GM19324 (cell line): Measurements from ENCODE around the gene MCOLN2.
"Not testable (repeated sequence)": the region's sequence is repeated elsewhere in the genome, so short reads cannot be mapped to it uniquely, and the experiment has no call there.

Source experiments
- ATAC-seq: cut with Tn5 transposase; IDR thresholded peaks from one replicate; pipeline ENCODE4 v1.9.1; 2021; ENCODE audit warnings: mild to moderate bottlenecking, moderate library complexity; ENCODE audit not compliant: unreplicated experiment, low FRiP score

Gene MCOLN2

GRCh38 chr1:84986561-84986960 is 10.4 kb downstream of the MCOLN2 start:
- not testable (repeated sequence) for ATAC-seq

- ATAC-seq: no peak
These were observed 11.5 kb downstream of the MCOLN2 start for GRCh38 chr1:84985365-84985764.

GRCh38 chr1:84982395-84982794 is 14.5 kb downstream of the MCOLN2 start:
- ATAC-seq: no peak

GRCh38 chr1:84975035-84975434 is 21.9 kb downstream of the MCOLN2 start:
- no peak for ATAC-seq

- ATAC-seq: peak; percentile 62
These were observed 23.2 kb downstream of the MCOLN2 start for GRCh38 chr1:84973498-84974334.

GRCh38 chr1:84972377-84972987 is 24.4 kb downstream of the MCOLN2 start:
- ATAC-seq: peak; percentile 55

- ATAC-seq: peak; percentile 39
These were observed 25.0 kb downstream of the MCOLN2 start for GRCh38 chr1:84971957-84972356.

- ATAC-seq: no peak
These were observed 27.2 kb downstream of the MCOLN2 start for GRCh38 chr1:84969489-84970250.

GRCh38 chr1:84968865-84969264 is 28.0 kb downstream of the MCOLN2 start:
- ATAC-seq: no peak

- no peak for ATAC-seq
These were observed 28.8 kb downstream of the MCOLN2 start for GRCh38 chr1:84968101-84968500.

- ATAC-seq: no peak
These were observed 29.2 kb downstream of the MCOLN2 start for GRCh38 chr1:84967666-84968065.

- ATAC-seq: no peak
These were observed 33.9 kb downstream of the MCOLN2 start for GRCh38 chr1:84963021-84963420.

GRCh38 chr1:84961316-84961715 is 35.6 kb downstream of the MCOLN2 start:
- ATAC-seq: no peak

- ATAC-seq: no peak
These were observed 36.5 kb downstream of the MCOLN2 start for GRCh38 chr1:84960371-84960770.

- no peak for ATAC-seq
These were observed 37.6 kb downstream of the MCOLN2 start for GRCh38 chr1:84959294-84959693.

- ATAC-seq: no peak
These were observed 38.9 kb downstream of the MCOLN2 start for GRCh38 chr1:84957966-84958365.

- ATAC-seq: no peak
These were observed 40.3 kb downstream of the MCOLN2 start for GRCh38 chr1:84956655-84957054.

GRCh38 chr1:84956097-84956496 is 40.8 kb downstream of the MCOLN2 start:
- ATAC-seq: no peak

GRCh38 chr1:84949664-84950063 is 47.2 kb downstream of the MCOLN2 start:
- no peak for ATAC-seq

GRCh38 chr1:84947536-84948410 is 49.1 kb downstream of the MCOLN2 start:
- no peak for ATAC-seq
